Activated naive CD4-positive, alpha-beta T cell treated with anti-CD3 and anti-CD28 coated beads, Interleukin-2, amount 10 ng/mL, durations not matched to agents 7 days and 5 days (primary cell): ENCODE data around the gene HID1.

Experiments used
- CTCF ChIA-PET: fragments of 350-600 bp; sonication (Branson Sonifier 250); formaldehyde crosslinking; loops from one replicate; lab custom pipeline; 2021; ENCODE audit warnings: antibody characterized with exemption; lab: Charles Lee
- DNase-seq: peaks from one replicate; pipeline ENCODE4 v3.0.0-alpha.2; 2020
- H3K27ac Mint-ChIP-seq: one replicate; pipeline ENCODE4 v1.8.0; 2021; ENCODE audit warnings: mild to moderate bottlenecking, moderate library complexity, mixed read lengths
- H3K27me3 Mint-ChIP-seq: one replicate; pipeline ENCODE4 v1.8.0; 2021; ENCODE audit warnings: mild to moderate bottlenecking, mixed read lengths
- H3K36me3 Mint-ChIP-seq: one replicate; pipeline ENCODE4 v1.8.0; 2021; ENCODE audit warnings: mixed read lengths
- H3K4me1 Mint-ChIP-seq: one replicate; pipeline ENCODE4 v1.8.0; 2021; ENCODE audit warnings: mixed read lengths
- H3K4me3 Mint-ChIP-seq: one replicate; pipeline ENCODE4 v1.8.0; 2021; ENCODE audit warnings: mild to moderate bottlenecking, moderate library complexity, mixed read lengths
- H3K9me3 Mint-ChIP-seq: one replicate; pipeline ENCODE4 v1.8.0; 2021; ENCODE audit warnings: mixed read lengths

The HID1 gene

DNA sequence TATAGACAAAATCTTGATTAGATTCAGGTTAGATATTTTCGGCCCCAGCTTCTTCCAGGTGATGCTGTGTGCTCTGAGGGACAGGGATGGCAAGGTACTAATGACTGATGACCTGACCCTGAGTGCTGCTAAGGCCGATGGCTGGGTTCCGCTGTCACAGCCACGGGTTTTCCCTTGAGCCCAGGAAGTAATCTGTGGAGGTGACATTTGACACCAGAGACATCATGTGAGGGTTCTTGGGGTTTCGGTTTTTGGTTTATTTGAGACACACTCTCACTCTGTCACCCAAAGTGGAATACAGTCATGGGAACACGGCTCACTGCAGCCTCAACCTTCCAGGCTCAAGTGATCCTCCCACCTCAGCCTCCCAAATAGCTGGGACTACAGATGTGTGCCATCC lies 27.0 kb downstream of the HID1 start:
- Mint-ChIP-seq H3K27me3 (peaks cover 80% of the 10 kb centered on the region), H3K36me3 (no peaks in the 10 kb centered on the region), H3K9me3 (no peaks in the 10 kb centered on the region), H3K4me3 (no peak overlapping the region), H3K4me1 (no peaks in the 10 kb centered on the region), H3K27ac (peak overlapping the region; percentile 12)
- no peak for DNase-seq
- CTCF ChIA-PET, result interaction anchor here (0.6 to 3.7 kb wide), 3 partner anchors 13 to 298 kb away, joined by 3 to 12 read pairs (median 5); no protein-coding TSS in a partner anchor

DNA sequence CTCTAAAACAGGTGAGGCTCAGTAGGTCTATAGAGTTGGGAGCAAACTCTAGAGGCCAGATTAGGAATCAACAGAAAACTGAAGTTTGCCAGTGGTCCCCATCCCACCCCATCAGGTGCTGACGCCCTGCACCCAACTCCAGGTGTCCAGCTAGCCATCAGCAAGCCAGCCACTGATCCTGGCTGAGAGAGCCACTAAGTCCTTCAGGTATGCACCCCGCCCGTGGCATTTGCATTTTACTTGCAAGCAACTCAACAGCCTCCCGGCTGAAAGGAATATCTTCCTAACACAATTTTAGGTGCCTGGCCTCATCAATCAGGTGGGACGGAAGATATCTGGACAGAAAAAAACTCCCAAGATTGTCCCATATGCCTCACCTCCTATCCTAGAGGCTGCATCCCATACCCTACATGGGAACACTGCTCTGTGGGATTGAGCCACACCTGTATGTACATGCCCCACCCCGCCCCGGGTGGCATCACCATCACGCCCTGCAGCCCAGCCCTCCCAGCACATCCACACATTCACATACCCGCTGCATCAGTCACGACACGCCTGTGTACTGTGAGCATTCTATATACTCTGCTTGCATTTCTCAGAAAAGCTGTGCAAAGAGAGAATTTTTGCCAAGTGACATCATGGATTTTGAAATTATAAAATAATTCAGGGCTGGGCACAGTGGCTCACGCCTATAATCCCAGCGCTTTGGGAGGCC lies 28.6 kb downstream of the HID1 start:
- H3K36me3 Mint-ChIP-seq, result no peaks in the 10 kb centered on the region
- no peaks in the 10 kb centered on the region for H3K9me3 Mint-ChIP-seq
- H3K27me3 Mint-ChIP-seq, result peaks cover 81% of the 10 kb centered on the region
- no peak overlapping the region for H3K4me3 Mint-ChIP-seq
- no peaks in the 10 kb centered on the region for H3K4me1 Mint-ChIP-seq
- DNase-seq, result no peak
- no peak overlapping the region for H3K27ac Mint-ChIP-seq
- CTCF ChIA-PET, result interaction anchor here (1.4 to 3.7 kb wide), 2 partner anchors 13 to 17 kb away, joined by 5 to 12 read pairs; no protein-coding TSS in a partner anchor

DNA sequence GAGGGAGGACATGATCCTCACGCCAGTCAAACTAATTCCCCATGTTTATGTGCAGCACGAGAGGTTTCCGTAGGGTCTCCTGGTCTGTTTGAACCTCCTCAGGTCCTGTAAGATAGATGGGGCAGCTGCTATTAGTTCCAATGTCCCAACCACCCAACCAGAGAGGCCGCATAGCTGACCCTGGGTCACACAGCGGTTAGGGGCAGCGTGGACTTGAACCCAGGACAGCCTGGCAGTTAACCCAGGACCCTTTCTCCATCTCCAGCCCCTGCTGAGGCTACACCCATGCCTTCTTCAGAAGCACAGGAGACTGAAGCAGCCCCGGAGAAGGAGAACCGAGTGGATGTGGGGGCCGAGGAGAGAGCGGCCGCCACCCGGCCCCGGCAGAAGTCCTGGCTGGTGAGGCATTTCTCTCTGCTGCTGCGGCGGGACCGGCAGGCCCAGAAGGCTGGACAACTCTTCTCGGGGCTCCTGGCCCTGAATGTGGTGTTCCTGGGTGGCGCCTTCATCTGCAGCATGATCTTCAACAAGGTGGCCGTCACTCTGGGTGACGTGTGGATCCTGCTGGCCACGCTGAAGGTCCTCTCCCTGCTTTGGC lies 31.3 kb downstream of the HID1 start:
- no peak overlapping the region for H3K4me3 Mint-ChIP-seq
- H3K9me3 Mint-ChIP-seq, result no peaks in the 10 kb centered on the region
- peaks cover 94% of the 10 kb centered on the region for H3K27me3 Mint-ChIP-seq
- no peak overlapping the region for H3K27ac Mint-ChIP-seq
- no peak for DNase-seq
- no peaks in the 10 kb centered on the region for H3K4me1 Mint-ChIP-seq
- no peaks in the 10 kb centered on the region for H3K36me3 Mint-ChIP-seq
- CTCF ChIA-PET, result no interaction called here

DNA sequence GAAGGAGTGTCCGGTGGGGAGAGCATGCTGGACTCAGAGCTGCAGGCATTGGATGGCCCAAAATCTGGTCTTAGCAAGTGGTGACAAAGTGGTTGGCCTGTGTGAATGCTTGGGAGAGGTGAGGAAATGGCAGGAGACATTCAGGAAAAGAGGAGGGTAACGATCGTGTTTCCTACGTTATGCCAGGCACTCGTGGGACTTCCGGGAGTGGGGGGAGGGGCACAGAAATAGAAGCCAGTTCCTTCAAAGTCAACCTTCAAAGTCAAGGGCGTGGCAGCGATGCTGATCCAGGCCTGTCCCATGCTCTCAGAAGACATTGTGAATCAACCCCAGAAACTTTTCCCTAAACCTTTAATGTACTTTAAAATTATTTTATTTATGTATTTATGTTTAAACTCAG lies 33.0 kb downstream of the HID1 start:
- no peak for DNase-seq
- CTCF ChIA-PET, result interaction anchor here (0.9 to 1.2 kb wide), 2 partner anchors 22 to 49 kb away, joined by 3 read pairs; no protein-coding TSS in a partner anchor
- H3K36me3 Mint-ChIP-seq, result no peaks in the 10 kb centered on the region
- peaks cover 96% of the 10 kb centered on the region for H3K27me3 Mint-ChIP-seq
- no peaks in the 10 kb centered on the region for H3K9me3 Mint-ChIP-seq
- H3K4me1 Mint-ChIP-seq, result no peaks in the 10 kb centered on the region
- no peak overlapping the region for H3K27ac Mint-ChIP-seq
- H3K4me3 Mint-ChIP-seq, result no peak overlapping the region

DNA sequence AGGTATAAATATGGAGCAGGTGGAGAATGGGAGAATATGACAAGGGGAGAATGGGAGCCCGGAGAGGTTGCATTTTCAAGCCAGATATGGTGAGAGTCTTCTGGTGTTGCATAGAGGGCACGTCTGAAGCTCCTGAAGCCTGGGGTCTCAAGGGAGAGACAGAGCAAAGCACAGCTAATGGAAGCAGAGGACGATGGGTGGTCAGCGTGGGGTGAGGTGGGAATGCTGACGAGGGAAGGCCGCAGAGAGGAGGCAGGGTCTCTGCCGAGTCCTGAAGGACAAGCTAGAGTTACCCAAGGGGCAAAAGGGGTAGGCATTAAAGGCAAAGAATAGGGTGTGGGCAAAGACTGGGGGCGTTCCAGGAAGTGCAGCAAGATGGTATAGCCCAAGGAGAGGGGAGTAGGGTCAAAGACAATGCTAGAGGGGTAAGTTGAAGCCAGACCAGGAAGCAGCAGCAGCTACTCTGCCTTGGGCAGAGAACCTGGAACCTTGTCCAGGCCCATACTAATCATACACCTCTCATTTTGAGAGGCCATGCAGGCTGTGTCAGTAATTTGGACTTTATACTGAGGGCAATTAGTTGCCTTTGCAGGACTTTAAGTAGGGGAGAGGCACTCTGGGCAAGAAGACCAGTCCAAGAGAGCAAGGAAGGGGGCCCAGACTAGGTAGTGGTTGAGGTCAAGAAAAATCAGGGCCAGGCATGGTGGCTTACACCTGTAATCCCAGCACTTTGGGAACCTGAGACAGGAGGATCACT lies 34.2 kb downstream of the HID1 start:
- Mint-ChIP-seq H3K4me1 (no peaks in the 10 kb centered on the region), H3K4me3 (no peak overlapping the region), H3K9me3 (no peaks in the 10 kb centered on the region), H3K27ac (no peak overlapping the region), H3K36me3 (no peaks in the 10 kb centered on the region), H3K27me3 (peaks cover 96% of the 10 kb centered on the region)
- CTCF ChIA-PET, result interaction anchor here (1.1 to 1.2 kb wide), 2 partner anchors 22 to 23 kb away, joined by 3 read pairs; no protein-coding TSS in a partner anchor
- DNase-seq, result no peak

DNA sequence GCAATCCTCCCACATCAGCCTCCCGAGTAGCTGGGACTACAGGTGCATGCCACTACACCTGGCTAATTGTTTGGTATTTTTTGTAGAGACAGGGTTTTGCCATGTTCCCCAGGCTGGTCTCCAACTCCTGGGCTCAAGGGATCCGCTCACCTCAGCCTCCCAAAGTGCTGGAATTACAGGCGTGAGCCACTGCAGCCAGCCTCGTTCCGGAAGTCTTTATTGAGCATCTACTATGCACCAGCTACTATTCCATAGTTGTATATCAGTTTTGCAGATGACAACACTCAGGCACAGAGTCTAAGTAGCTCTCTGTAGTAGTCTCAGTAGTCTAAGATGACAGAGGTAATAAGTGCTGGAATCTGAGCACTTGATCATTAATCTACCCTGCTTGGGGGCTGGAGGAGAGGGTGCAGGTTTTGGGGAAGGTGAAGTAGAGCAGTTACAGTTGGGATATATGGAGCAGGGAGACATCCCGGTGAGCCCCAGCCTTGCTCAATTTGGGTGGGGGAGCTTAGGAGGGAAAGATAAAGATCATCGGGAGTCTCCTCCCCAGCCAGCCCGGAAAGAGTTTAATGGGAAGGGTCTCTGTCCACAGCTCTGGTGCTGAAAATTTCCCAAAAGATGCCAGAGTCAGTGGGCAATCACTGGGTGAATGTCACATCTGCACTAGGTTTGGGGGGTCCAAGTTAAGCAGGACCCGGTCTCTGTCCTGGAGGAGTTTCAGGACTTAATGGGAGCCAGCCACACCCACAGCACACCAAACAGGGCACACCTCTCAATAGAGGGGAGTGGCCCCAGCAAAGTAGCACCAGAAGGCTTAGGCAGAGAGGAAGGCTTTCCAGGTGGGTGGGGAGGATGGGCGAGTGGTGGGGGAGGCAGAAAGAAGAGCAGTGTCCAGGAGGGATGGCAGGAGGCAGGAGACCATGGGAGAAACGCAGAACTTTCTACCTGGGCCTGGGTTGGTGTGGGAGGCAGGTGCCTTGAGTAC lies 35.2 kb downstream of the HID1 start:
- H3K4me1 Mint-ChIP-seq, result no peaks in the 10 kb centered on the region
- H3K27me3 Mint-ChIP-seq, result peaks cover 97% of the 10 kb centered on the region
- no peaks in the 10 kb centered on the region for H3K36me3 Mint-ChIP-seq
- H3K27ac Mint-ChIP-seq, result no peak overlapping the region
- DNase-seq, result no peak
- H3K4me3 Mint-ChIP-seq, result no peak overlapping the region
- no peaks in the 10 kb centered on the region for H3K9me3 Mint-ChIP-seq
- CTCF ChIA-PET, result interaction anchor here (1.1 kb wide), 1 partner anchor 23 kb away, joined by 3 read pairs; no protein-coding TSS in a partner anchor

DNA sequence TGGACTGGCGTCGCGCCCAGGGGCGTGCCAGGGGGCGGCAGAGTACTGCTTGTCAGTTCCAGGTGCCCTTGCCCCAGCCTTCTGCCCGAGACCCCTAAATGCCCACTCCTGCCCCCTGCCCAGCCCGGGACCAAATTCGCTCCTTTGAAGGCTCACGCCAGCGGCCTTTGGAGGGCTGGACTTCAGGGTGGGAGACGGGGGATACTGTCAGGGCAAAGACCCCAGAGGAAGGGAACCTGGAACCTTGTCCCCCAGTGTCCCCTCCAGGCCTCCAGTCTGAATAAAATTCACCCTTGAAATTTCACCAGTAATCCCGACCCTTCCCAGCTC lies 36.1 kb downstream of the HID1 start:
- Mint-ChIP-seq H3K9me3 (no peaks in the 10 kb centered on the region), H3K36me3 (no peaks in the 10 kb centered on the region), H3K4me3 (no peak overlapping the region), H3K4me1 (no peaks in the 10 kb centered on the region), H3K27me3 (peaks cover 96% of the 10 kb centered on the region), H3K27ac (no peak overlapping the region)
- DNase-seq, result no peak
- CTCF ChIA-PET, result no interaction called here

DNA sequence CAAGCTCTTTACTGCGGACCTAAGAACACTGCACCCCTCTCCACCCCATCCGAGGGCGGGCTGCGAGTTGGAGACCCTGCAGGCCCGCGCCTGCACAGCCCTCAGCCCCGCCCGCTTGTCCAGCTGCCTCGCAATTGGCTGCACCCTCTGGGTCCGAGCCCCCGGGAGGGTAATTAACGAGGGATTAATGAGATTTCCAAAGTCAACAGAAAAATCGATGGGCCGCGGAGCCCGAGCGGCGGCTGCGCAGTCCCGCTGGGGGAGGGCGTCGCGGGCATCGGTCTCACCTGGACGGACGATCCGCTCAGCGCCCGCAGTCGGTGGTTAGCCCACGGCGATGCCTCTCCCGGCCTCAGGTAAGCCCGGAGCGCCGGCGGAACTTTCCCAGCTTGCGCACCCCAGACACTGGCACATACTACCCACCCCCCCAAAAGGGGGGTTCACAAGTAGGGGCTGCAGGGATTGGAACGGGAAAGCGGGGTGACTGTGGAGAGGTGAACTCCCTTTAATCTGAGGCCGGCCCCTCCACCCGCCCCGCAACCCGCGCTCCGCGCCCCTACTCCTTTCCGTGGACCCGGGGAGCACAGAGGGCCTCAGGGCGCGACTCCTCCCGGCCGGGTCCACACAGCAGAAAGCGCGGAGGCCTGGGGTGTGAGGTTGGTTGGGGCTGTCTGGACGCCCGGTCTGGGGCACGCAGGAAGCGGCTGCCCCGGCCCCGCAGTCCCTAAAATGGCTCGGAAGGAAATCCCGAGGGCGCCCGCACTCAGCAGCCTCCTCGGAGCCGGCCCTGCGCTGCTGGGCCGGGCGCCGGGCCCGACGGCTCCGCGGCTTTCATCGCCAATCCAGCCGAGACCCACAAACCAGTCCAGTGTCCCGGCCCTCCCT lies 36.7 kb downstream of the HID1 start, which contains the start of gene OTOP3:
OTOP3 (plus strand) TSS at position 314 of the 885 bp plus-strand sequence; CDS start at position 338, 24 bp downstream.
- H3K4me3 Mint-ChIP-seq, result no peak within 1 kb of the TSS
- H3K4me1 Mint-ChIP-seq, result no peaks in the 10 kb centered on the region
- H3K36me3 Mint-ChIP-seq, result no peaks in the 10 kb centered on the region
- no peak for DNase-seq
- H3K27me3 Mint-ChIP-seq, result peaks cover 97% of the 10 kb centered on the region
- no peak within 1 kb of the TSS for H3K27ac Mint-ChIP-seq
- no peaks in the 10 kb centered on the region for H3K9me3 Mint-ChIP-seq
- CTCF ChIA-PET, result no interaction called here

DNA sequence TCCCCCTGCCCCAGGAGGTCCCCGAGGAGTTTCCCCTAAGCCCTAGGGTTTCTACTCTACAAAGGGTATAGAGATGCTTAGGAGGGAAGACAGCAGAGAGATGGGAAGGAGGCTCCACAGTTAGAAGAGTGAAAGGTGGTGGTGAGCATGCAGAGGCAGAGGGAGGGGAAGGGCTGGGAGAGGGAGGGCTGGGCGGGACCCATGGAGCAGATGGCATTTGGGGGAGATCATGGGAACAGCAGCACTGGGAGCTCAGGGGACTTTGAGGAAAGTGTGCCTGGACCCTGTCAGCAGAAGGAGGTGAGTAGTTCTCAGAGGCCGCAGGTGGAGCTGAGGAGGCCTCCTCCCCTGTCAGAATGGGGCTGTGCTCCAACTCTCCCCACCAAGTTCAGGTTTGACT lies 37.5 kb downstream of the HID1 start:
- Mint-ChIP-seq H3K27ac (no peak overlapping the region), H3K4me1 (no peaks in the 10 kb centered on the region), H3K36me3 (no peaks in the 10 kb centered on the region), H3K9me3 (no peaks in the 10 kb centered on the region), H3K4me3 (no peak overlapping the region), H3K27me3 (peaks cover 98% of the 10 kb centered on the region)
- no peak for DNase-seq
- CTCF ChIA-PET, result no interaction called here

DNA sequence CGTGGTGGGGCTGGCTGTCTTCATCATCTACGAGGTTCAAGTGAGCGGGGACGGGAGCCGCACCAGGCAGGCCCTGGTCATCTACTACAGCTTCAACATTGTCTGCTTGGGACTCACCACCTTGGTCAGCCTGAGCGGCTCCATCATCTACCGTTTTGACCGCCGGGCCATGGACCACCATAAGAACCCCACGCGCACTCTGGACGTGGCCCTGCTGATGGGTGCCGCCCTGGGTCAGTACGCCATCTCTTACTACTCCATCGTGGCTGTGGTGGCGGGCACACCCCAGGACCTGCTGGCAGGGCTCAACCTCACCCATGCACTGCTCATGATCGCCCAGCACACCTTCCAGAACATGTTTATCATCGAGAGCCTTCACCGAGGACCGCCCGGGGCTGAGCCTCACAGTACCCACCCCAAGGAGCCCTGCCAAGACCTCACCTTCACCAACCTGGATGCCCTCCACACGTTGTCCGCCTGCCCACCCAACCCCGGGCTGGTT lies 42.0 kb downstream of the HID1 start:
- no peak for DNase-seq
- Mint-ChIP-seq H3K36me3 (no peaks in the 10 kb centered on the region), H3K27me3 (peaks cover 97% of the 10 kb centered on the region), H3K4me3 (no peak overlapping the region), H3K4me1 (no peaks in the 10 kb centered on the region), H3K9me3 (no peaks in the 10 kb centered on the region), H3K27ac (peak overlapping the region; percentile 74)
- CTCF ChIA-PET, result no interaction called here

DNA sequence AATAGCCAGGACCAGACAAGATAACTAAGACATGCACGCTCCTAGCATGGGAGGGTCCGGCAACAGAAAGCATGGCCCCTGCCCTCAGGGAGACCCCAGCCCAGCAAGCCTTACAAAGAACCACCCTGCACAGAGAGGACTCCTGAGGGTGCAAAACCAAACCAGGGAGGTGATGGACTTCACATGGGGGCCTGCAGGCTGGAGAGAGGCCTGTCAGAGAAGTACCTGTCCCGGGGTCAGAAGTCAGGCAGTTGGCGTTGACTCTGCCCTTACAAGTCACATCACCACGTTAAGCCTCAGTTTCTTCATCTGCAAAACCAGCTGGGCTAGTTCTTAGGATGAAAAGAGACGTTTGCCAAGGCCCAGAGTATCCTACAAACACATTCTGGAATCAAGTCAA lies 43.8 kb downstream of the HID1 start:
- no peaks in the 10 kb centered on the region for H3K9me3 Mint-ChIP-seq
- H3K27me3 Mint-ChIP-seq, result peaks cover 97% of the 10 kb centered on the region
- CTCF ChIA-PET, result interaction anchor here (0.6 to 11.0 kb wide), 2 partner anchors 31 to 71 kb away, joined by 4 to 152 read pairs; no protein-coding TSS in a partner anchor
- no peak for DNase-seq
- H3K4me1 Mint-ChIP-seq, result peaks cover 5% of the 10 kb centered on the region
- H3K27ac Mint-ChIP-seq, result no peak overlapping the region
- no peaks in the 10 kb centered on the region for H3K36me3 Mint-ChIP-seq
- H3K4me3 Mint-ChIP-seq, result no peak overlapping the region

DNA sequence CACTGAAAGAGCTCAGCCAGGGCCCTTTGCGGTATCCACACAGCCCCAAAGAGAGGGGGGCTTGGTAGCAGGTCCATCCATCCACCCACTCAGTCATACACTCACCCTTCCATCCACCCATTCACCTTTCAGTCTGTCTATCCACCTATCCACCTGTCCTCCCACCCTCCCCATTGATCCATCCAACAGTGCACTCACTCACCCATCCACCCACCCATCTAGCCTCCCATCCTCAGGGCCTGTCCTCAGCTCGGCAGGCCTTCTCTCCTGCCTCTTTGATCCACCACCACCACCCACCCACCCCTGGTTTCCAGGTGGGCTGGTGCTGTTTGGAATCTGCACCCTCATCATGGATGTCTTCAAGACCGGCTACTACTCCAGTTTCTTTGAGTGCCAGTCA lies 47.3 kb downstream of the HID1 start:
- CTCF ChIA-PET, result interaction anchor here (1.0 to 11.0 kb wide), 3 partner anchors 8 to 34 kb away, joined by 4 to 152 read pairs (median 6); no protein-coding TSS in a partner anchor
- no peaks in the 10 kb centered on the region for H3K36me3 Mint-ChIP-seq
- no peak overlapping the region for H3K4me3 Mint-ChIP-seq
- no peak overlapping the region for H3K27ac Mint-ChIP-seq
- no peaks in the 10 kb centered on the region for H3K9me3 Mint-ChIP-seq
- no peak for DNase-seq
- peaks cover 5% of the 10 kb centered on the region for H3K4me1 Mint-ChIP-seq
- H3K27me3 Mint-ChIP-seq, result peaks cover 98% of the 10 kb centered on the region
